Measurements from ENCODE around the gene SLC6A12. TPM values are rescaled to one million over a fixed set of nuclear protein-coding genes. Genes with fewer than 3 reads are reported as not detected.

SLC6A12 gene
- total RNA-seq, 1 experiment from 2014 or later: not detected

DNA sequence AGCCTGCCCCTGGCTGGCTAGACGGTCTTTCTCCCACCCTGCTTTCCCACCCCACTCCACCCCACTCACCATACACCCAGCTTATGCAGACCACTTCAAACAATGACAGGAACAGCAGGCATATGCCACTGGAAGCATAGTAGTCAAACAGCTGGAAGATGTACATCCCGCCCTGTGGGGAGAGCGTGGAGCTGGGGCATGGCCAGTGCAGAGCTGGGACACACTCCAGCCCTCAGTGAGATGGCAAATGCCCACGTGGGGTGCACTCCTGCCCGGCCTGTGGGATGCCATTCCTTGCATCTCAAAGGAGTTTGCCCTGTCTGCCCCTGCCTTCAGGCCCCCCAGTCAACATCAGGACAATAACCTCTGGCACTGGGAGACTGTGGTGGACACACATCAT is 18.8 kb downstream of the SLC6A12 start:
- H4K20me1 ChIP-seq (ENCODE audit: insufficient read depth): no peaks in the 10 kb centered on the region
- intact Hi-C loops (cut with micrococcal nuclease; ENCODE audit: unreplicated experiment): no loop called here
- H3K27me3 ChIP-seq (ENCODE audit: insufficient read depth, low read depth): peaks cover 87% of the 10 kb centered on the region
- no peak overlapping the region for H3K4me2 ChIP-seq
- H2AFZ ChIP-seq: no peak overlapping the region
- H3K4me1 ChIP-seq (replicated peaks; ENCODE audit: insufficient read depth): no peaks in the 10 kb centered on the region
- no peaks in the 10 kb centered on the region for H3K79me2 ChIP-seq (ENCODE audit: low read depth)
- no peak overlapping the region for H3K27ac ChIP-seq
- ChIA-PET POLR2A (ENCODE audit: unreplicated experiment) (no interaction called here), CTCF (no interaction called here)
- no TSS peak for BruUV-seq (replicated peaks)
- H3K4me3 ChIP-seq: no peak overlapping the region
- no peaks in the 10 kb centered on the region for H3K36me3 ChIP-seq (ENCODE audit: low read depth)
- no peak for DNase-seq
- no peaks in the 10 kb centered on the region for H3F3A ChIP-seq (ENCODE audit: insufficient read depth, low read depth)
- TF ChIP-seq, protein P1, sequence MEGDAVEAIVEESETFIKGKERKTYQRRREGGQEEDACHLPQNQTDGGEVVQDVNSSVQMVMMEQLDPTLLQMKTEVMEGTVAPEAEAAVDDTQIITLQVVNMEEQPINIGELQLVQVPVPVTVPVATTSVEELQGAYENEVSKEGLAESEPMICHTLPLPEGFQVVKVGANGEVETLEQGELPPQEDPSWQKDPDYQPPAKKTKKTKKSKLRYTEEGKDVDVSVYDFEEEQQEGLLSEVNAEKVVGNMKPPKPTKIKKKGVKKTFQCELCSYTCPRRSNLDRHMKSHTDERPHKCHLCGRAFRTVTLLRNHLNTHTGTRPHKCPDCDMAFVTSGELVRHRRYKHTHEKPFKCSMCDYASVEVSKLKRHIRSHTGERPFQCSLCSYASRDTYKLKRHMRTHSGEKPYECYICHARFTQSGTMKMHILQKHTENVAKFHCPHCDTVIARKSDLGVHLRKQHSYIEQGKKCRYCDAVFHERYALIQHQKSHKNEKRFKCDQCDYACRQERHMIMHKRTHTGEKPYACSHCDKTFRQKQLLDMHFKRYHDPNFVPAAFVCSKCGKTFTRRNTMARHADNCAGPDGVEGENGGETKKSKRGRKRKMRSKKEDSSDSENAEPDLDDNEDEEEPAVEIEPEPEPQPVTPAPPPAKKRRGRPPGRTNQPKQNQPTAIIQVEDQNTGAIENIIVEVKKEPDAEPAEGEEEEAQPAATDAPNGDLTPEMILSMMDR (conservative IDR thresholded peaks at IDR 0.05): no peak
- TF ChIP-seq EZH2 (IDR thresholded peaks at IDR 0.05; ENCODE audit: low read depth): no peak
- no peaks in the 10 kb centered on the region for H3K9me2 ChIP-seq (ENCODE audit: insufficient read depth)
- H3K9me3 ChIP-seq (ENCODE audit: insufficient read depth, low read depth): no peaks in the 10 kb centered on the region

DNA sequence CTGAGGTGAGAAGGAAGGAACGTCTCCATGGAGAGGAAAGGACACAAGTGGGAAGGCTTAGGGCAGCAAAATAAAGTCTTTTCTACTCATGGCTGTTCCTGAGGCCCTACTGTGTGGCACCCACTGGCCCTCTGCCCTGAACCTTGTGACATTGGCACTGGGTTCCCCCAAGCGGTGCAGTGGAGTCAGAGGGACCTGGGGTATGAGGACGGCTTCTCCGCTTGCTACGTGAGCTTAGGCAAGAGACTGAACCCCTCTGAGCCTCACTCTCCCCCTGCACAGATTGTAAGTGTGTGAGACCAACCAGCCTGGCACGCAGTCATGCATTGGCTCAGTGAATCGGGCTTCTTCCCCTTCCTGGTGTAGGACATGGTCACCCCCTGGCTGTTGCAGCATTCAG is 19.7 kb downstream of the SLC6A12 start:
- intact Hi-C loops (cut with micrococcal nuclease; ENCODE audit: unreplicated experiment): no loop called here
- Histone ChIP-seq H3K4me1 (replicated peaks; ENCODE audit: insufficient read depth) (no peaks in the 10 kb centered on the region), H2AFZ (no peak overlapping the region), H4K20me1 (ENCODE audit: insufficient read depth) (no peaks in the 10 kb centered on the region), H3F3A (ENCODE audit: insufficient read depth, low read depth) (no peaks in the 10 kb centered on the region), H3K79me2 (ENCODE audit: low read depth) (no peaks in the 10 kb centered on the region), H3K27me3 (ENCODE audit: insufficient read depth, low read depth) (peaks cover 90% of the 10 kb centered on the region), H3K27ac (no peak overlapping the region), H3K4me3 (no peak overlapping the region), H3K9me3 (ENCODE audit: insufficient read depth, low read depth) (no peaks in the 10 kb centered on the region), H3K4me2 (no peak overlapping the region), H3K36me3 (ENCODE audit: low read depth) (no peaks in the 10 kb centered on the region), H3K9me2 (ENCODE audit: insufficient read depth) (no peaks in the 10 kb centered on the region)
- ChIA-PET POLR2A (ENCODE audit: unreplicated experiment) (no interaction called here), CTCF (no interaction called here)
- DNase-seq: no peak
- BruUV-seq (replicated peaks): no TSS peak
- no peak for TF ChIP-seq EZH2 (IDR thresholded peaks at IDR 0.05; ENCODE audit: low read depth)
- TF ChIP-seq, protein P1 (conservative IDR thresholded peaks at IDR 0.05): no peak

DNA sequence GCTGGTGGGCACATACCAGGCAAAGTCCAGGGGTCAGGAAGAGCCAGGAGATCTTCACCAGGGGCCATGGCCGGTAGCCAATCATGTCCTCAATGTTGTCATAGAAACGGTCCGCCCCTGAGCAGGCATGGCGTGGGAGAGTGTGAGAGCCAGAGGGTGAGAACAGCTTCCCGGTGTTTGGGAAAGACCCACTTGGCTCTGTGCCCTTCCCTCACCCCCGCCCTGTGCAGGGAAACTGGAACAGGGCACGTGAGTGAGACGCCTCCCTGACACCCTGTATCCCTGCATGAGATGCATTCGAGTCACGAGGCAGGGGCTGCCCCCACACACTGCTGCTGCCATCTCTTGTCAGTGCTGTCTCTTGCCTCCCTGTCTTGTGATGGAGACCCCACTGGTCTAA is 20.7 kb downstream of the SLC6A12 start:
- Histone ChIP-seq H3F3A (ENCODE audit: insufficient read depth, low read depth) (no peaks in the 10 kb centered on the region), H3K4me1 (replicated peaks; ENCODE audit: insufficient read depth) (no peaks in the 10 kb centered on the region), H3K79me2 (ENCODE audit: low read depth) (no peaks in the 10 kb centered on the region), H3K36me3 (ENCODE audit: low read depth) (no peaks in the 10 kb centered on the region), H2AFZ (no peak overlapping the region), H3K27me3 (ENCODE audit: insufficient read depth, low read depth) (peaks cover 81% of the 10 kb centered on the region), H3K9me3 (ENCODE audit: insufficient read depth, low read depth) (no peaks in the 10 kb centered on the region), H3K4me3 (no peak overlapping the region), H4K20me1 (ENCODE audit: insufficient read depth) (no peaks in the 10 kb centered on the region), H3K4me2 (no peak overlapping the region), H3K9me2 (ENCODE audit: insufficient read depth) (no peaks in the 10 kb centered on the region), H3K27ac (no peak overlapping the region)
- no peak for DNase-seq
- BruUV-seq (replicated peaks): no TSS peak
- intact Hi-C loops (cut with micrococcal nuclease; ENCODE audit: unreplicated experiment): no loop called here
- ChIA-PET POLR2A (ENCODE audit: unreplicated experiment) (no interaction called here), CTCF (no interaction called here)
- TF ChIP-seq, protein P1 (conservative IDR thresholded peaks at IDR 0.05): no peak
- TF ChIP-seq EZH2 (IDR thresholded peaks at IDR 0.05; ENCODE audit: low read depth): no peak
